Cerebellar nuclear complex (tissue), 1 donor: Measurements from ENCODE around the gene RNF208.

ENCODE experiments used
- DNase-seq, 2 experiments: peaks; one replicate each; lab custom pipeline; 2025; lab: John Stamatoyannopoulos, UW

The RNF208 gene

GRCh38 chr9:137222190-137223077, at the start of gene RNF208:
Gene RNF208, minus strand, starts transcription at chr9:137222240. Its CDS starts 1,028 bp downstream, at chr9:137221212.
- DNase-seq, result no peak

- DNase-seq, result no peak
Measured at GRCh38 chr9:137271696-137272076, 49.6 kb upstream of the RNF208 start.

GRCh38 chr9:137270929-137271695, 49.1 kb upstream of the RNF208 start:
- no peak for DNase-seq

- DNase-seq, result no peak
Measured at GRCh38 chr9:137269231-137269772, 47.3 kb upstream of the RNF208 start.

- no peak for DNase-seq
Measured at GRCh38 chr9:137268538-137269201, 46.6 kb upstream of the RNF208 start.

- no peak for DNase-seq
Measured at GRCh38 chr9:137267933-137268355, 45.9 kb upstream of the RNF208 start.

- no peak for DNase-seq
Measured at GRCh38 chr9:137266585-137267453, 44.8 kb upstream of the RNF208 start.

- DNase-seq, result no peak
Measured at GRCh38 chr9:137266162-137266527, 44.1 kb upstream of the RNF208 start.

- DNase-seq, result no peak
Measured at GRCh38 chr9:137265496-137266161, 43.6 kb upstream of the RNF208 start.

- DNase-seq, result no peak
Measured at GRCh38 chr9:137264067-137264466, 42.0 kb upstream of the RNF208 start.

GRCh38 chr9:137263506-137263905, 41.5 kb upstream of the RNF208 start:
- DNase-seq, result no peak

- DNase-seq, result no peak
Measured at GRCh38 chr9:137262909-137263285, 40.9 kb upstream of the RNF208 start.

- DNase-seq, result peak in 1 of 2 experiments; percentile 15
Measured at GRCh38 chr9:137262173-137262908, 40.3 kb upstream of the RNF208 start.

GRCh38 chr9:137256856-137257255, 34.8 kb upstream of the RNF208 start:
- no peak for DNase-seq

GRCh38 chr9:137256362-137256761, 34.3 kb upstream of the RNF208 start:
- no peak for DNase-seq

- DNase-seq, result no peak
Measured at GRCh38 chr9:137255448-137256114, 33.5 kb upstream of the RNF208 start.

GRCh38 chr9:137254624-137255447, 32.8 kb upstream of the RNF208 start, which contains the start of gene NELFB:
Gene NELFB, plus strand, starts transcription at chr9:137255327.
- peak in 1 of 2 experiments; percentile 31 for DNase-seq
